ENCODE results near the gene TRIM8. TPM values are rescaled to one million over a fixed set of nuclear protein-coding genes. Genes with fewer than 3 reads are reported as not detected.

The TRIM8 gene
- total RNA-seq, 1 donor from 2014 or later, result 117 TPM

DNA sequence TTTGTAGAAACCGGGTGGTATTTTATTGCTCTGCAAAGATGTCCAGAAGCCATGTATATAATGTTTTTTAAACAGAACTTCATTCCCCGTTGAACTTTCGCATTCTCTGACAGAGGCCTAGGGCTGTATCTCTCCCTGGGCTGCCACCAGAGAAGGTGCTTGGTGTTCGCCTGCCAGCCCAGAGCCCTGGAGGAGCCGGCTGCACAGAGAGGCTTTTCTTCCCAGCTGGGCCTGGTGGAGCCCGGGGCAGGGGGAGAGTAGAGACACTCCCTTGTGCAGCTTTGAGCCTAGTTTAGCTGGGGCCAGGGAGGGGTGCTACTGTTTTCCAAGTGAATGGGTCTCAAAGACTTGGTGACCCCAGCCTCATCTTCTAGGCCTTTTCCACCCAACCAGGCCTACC is 13.6 kb upstream of the TRIM8 start:
- DNase-seq, result no peak

DNA sequence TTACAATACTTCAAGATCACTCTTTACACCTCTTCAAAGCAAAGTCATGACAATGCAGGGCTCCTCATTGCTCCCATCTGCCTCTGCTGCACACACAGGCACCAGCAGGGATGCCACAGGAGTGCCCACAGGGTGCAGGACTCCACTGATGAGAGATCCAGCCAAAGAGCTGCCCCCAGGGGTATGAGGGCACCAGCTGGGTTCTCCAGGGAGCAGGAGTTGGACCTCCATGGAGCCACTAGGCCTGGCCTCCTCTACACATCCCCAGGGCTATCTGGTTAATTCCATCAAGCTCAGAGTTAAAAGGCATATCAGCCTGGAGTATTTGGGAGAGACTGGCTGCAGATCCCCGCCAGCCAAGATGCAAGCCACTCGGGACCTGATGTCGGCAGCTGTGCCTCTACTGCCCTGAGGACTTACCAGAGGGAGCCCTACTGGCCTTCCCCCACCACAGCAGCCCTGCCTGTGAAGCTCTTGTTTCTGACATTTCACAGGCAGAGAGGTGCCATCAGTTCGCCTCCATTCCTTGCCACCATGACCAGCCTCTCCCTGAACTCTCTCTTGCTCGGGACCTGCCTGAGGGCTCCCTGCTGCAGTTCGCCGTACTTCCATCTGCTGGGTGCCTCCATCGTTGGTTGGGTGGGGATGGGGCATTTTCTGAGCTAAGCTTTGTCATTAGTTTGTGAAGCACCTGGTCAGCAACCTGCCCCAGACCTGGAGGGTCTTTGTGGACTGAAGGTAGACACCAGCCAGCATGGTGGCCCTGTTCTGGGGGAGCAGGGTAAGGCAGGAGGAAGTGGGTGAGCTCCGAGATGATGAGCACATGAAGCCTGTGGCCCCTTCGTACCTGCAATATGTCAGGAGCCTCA is 12.5 kb upstream of the TRIM8 start:
- ATAC-seq, result no peak
- intact Hi-C loops (cut with micrococcal nuclease), result no loop called here
- DNase-seq, result no peak

More for the DNA sequence above, 13.6 kb upstream of the TRIM8 start:
- no peak for ATAC-seq
- intact Hi-C loops (cut with micrococcal nuclease), result no loop called here

DNA sequence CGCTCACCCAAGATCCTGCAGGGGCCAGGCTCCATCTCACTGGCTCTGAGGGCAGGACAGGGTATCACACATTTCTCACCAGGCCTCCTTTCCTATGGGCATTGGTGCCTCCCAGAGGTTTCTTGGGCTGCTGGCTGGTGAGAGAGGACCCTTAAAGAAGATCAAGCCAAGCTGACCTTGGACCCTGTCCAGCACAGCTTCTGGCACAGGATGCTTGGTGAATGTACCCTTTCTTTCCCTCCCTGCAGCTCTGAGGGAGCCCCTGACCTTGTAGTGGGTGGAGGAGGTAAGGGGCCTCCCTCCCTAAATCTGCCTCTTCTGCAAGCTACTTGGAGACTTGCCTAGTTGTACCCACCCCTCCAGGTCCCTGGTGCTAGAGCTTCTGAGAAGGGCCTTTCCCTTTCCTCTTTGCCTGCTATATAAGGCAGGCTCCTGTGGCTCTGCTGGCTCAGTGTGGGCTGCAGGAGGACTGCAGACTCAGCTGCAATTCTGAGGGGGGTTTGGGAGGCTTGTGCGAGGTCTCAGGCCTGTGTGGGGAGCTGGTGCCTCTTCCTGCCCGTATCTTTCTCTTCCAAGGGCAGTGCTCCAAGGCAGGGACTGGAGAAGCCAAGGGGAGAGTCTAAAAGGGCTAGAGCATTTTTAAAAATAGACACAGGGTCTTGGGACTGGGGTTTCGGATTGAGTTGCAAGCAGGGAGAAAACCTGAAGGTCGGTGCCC is 11.7 kb upstream of the TRIM8 start:
- DNase-seq (peak; percentile 51), ATAC-seq (peak; percentile 56)

DNA sequence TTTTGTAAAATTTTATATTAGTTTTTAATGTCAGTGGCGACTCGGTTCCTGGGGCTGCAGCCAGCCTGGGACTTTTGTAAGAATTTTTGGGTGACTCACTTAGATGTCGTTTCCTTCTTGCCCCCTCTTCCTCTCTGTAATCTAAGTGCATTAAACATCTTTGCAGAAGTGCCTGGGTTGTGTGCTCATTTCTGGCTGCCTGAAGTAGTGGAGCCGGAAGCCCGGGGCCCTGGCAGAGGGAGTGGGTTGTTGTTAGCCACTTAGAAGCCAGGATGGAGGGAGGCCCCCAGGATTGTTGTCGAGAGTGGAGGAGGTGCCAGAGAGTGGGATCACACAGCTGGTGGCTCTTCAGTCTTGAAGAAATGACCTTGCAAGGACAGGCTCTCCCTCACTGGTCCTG is 11.0 kb upstream of the TRIM8 start:
- DNase-seq, result peak; percentile 49
- intact Hi-C loops (cut with micrococcal nuclease), result no loop called here
- peak; percentile 15 for ATAC-seq

More for the DNA sequence above, 11.7 kb upstream of the TRIM8 start:
- intact Hi-C loops (cut with micrococcal nuclease), result no loop called here

DNA sequence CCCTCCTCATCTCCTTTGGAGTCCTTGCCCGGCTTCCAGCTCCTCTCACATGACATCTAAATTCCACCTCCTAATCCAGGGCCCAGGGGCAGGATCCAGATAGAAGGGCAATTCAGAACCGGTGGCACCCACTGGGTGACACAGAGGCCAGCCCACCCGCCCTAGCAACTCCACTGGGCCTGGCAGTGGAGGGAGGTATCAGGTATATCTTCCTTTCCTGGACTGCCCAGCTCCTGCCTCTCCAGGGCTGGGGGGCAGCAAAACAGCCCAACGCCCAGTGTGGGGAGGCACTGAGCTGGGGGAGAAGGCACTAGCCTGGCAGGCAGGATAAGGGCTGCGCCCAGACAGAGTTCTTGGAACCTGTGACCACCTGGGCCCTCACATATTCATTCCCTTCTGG is 10.4 kb upstream of the TRIM8 start:
- intact Hi-C loops (cut with micrococcal nuclease), result no loop called here
- DNase-seq (peak; percentile 18), ATAC-seq (peak; percentile 6)

DNA sequence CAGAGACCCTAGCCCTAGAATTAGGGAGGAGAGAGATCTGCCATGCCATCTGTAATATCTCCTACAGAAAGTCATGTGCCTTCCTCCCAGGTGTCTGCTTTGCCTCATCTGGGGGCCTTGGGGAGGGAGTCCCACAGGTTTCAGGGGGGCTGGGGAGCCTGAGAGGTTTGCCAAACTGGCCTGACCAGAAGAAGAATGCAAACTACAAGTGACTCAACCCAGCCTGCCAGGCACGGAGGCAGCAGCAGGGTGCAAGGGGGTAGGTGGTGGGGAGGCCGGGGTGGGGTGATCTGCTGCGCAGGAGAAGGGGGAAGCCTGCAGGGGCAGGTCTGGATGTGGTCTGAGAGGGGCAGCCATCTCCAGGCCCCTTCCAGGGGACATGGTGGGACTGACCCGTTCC is 9.6 kb upstream of the TRIM8 start:
- intact Hi-C loops (cut with micrococcal nuclease), result no loop called here
- no peak for ATAC-seq
- peak; percentile 14 for DNase-seq

DNA sequence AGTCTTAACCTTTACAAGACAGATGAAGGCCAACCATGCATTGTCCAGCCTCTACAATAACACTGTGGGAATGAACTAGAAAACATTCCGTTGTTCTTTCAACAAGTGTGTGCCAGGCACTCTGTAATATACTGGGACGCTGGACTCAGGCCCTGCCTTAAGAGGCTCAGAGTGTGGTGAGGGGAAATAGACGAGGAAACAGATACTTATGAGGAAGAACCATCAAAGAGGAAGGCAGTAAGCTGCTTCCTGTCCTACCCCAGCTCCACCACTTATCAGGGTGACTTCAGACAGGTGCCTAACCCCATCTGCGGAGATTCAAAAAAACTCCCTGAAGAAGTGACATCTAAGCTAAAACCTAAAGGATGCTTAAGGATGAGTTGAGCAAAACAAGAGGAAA is 8.9 kb upstream of the TRIM8 start:
- peak; percentile 3 for DNase-seq
- ATAC-seq, result no peak

DNA sequence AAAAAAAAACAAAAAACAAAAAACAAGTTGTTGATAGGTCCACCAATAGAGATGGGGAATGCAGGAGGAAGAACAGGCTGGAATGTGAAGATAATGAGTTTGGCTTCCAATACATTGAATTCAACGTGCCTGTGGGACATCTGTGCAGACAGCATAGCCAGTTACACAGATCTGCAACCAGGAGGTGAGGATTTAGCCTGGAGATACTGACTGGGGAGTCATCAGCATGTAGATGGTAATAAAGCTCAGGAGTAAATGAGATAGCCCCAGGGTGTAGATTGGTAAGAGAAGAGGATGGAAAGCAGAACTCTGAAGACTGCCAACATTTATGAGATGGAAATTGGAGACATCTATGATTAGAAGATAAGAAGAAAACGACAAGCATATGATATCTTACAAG is 4.7 kb upstream of the TRIM8 start:
- intact Hi-C loops (cut with micrococcal nuclease), result no loop called here
- ATAC-seq (no peak), DNase-seq (no peak)

More for the DNA sequence above, 8.9 kb upstream of the TRIM8 start:
- intact Hi-C loops (cut with micrococcal nuclease), result no loop called here

DNA sequence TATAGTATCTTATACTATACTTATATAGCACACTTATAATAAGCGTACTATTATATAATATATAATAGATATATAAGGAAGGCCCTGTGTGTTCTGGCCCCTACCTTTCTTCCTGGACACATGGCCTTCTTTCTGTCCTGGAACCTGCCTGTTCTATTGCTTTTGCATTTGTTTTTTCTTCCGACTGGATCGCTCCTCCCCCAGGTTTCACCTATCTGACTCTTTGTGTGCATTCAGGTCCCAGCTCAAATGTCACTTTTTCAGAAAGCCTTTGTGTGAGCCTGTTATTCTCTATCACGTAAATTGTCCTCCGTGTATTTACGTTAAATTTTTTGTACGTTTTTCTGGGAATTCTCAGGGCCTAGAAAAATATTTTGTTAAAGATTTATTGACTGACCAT is 2.9 kb upstream of the TRIM8 start:
- no peak for ATAC-seq
- DNase-seq, result no peak
- intact Hi-C loops (cut with micrococcal nuclease), result no loop called here

DNA sequence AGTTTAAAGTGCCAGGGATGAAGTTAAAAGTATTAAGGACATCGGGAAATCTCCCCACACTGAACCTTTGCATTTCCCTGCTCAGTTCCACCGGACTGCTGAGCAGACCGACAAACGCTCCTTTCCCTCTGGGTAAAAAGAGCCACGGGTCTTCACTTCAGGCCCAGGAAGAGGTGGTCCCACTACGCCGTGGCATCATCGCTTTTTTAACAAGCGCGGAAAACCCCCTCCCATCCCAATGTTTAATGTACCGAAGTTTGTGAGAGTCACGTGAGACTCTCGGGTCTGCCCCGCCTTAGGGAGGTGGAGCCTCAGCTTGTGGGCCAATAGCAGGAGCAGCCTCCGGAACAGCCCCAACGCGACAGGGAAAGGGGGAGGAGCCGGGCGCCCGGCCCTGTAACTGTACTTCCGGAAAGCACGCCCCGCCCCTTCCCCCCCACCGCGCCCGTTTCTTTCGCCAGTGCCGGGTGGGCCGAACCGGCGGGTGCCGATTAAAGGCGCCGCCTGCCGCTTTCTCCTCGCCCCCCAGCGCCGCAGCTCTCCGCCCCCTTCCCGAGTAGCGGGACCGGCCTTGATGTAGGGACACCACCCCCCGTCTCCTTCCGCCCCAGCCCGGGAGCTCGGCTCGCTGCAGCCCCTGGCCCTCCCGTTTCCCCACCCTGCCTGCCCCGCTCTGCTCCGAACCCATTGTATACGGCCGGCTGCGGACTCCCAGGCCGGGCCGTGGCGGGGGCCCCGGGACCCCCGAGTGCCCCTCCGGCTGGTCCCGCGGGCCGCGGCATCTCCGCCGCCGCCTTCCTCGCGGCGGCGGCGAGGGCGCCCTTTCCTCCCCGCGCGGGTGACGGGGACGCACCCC is 2.2 kb upstream of the TRIM8 start:
- intact Hi-C loops (cut with micrococcal nuclease), result no loop called here
- ATAC-seq, result peak; percentile 70
- peak; percentile 99 for DNase-seq

DNA sequence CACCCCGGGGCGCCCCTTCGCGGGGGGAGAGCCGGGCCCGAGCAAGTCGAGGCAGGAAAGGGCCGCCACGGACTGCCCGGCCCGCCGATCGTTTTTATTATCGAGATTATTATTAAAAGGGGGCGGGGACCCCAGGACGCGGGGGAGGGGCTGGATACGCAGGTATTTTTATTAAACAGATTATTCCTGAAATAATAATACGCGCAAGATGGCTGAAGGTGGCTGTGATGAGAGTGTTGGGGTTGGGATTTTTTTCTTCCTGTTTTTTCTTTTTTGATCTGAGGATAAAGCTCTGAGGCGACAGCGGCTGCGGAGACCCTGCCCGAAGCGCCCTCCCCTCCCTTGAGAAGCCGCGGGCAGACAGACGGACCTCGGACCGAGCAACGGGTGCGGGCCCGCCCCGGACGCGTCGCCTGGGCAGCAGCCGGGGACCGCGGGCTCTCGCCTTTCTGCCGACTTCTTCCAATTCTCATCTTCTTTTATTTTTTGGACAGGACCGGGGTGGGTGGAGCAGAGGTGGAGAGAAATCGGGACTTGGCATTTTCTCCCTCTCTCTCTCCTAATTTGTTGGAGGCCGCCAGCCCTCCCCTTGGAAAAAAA is 1.4 kb upstream of the TRIM8 start:
- intact Hi-C loops (cut with micrococcal nuclease), result no loop called here
- ATAC-seq (peak; percentile 1), DNase-seq (peak; percentile 82)

DNA sequence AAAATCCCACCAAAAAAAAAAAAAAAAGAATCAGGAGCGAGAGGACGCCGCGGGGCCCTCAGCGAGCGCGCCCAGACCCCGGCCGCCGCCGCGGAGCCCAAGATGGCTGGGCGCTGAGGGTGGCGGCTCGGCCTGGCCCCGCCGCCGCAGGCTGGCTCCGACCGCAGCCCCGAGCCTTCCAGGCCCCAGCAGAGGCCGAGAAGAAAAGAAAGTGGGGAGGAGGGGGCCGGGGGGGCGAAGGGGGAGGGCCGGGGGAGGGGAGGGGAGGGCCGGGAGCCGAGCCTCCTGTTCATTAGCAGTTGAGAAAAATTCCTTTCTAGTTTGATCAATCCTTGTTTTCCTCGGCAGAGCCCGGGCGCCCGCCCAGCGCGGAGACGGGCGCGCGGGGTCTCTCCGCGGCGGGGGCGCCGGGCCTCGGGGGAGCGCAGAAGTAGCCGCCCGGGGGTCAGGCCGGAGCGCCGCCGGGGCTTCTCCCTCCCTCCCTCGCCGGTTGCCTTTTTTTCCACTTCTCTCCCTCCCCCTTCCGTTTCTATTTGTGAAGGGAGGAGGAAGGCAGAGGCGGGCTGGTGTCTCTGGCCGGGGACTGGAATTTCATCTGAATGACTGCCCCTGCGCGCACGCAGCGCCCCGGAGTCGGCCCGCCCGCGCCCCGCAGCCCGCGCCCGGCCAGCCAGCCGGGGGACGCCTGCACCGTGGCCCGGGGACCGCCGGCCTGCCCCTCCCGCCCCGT is 778 bp upstream of the TRIM8 start:
- ATAC-seq (peak; percentile 16), DNase-seq (peak; percentile 82)
- intact Hi-C loops (cut with micrococcal nuclease), result no loop called here

DNA sequence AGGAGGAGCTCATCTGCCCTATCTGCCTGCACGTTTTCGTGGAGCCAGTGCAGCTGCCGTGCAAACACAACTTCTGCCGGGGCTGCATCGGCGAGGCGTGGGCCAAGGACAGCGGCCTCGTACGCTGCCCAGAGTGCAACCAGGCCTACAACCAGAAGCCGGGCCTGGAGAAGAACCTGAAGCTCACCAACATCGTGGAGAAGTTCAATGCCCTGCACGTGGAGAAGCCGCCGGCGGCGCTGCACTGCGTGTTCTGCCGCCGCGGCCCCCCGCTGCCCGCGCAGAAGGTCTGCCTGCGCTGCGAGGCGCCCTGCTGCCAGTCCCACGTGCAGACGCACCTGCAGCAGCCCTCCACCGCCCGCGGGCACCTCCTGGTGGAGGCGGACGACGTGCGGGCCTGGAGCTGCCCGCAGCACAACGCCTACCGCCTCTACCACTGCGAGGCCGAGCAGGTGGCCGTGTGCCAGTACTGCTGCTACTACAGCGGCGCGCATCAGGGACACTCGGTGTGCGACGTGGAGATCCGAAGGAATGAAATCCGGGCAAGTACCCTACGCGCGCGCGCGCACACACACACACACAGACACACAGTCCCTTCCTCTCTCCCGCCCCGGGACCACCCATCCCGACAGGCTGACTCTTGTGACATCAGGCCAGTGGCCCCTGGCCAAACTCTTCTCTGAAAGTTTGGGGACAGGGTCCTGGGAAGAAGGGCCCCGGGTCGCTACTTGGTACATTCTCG is 538 bp downstream of the TRIM8 start:
- intact Hi-C loops (cut with micrococcal nuclease), result no loop called here
- DNase-seq (peak; percentile 93), ATAC-seq (peak; percentile 29)

DNA sequence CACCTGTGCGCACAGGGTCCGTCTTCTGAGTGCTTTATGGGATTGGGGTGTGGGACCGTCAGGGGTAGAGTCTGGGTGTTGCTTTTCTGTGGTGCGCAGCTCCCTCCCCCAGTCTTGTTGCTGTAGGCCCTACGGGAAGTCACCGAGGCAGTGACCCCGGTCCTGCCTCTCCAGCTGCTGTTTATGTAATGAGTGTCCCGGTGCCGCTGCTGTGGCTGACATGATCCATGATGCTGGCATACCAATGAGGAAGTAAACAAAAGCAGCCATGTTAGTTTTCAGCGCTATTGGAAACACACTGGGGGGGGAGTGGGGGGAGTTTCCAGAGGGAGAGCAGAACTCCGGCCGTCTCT is 1.1 kb downstream of the TRIM8 start:
- ATAC-seq (peak; percentile 14), DNase-seq (peak; percentile 83)
- intact Hi-C loops (cut with micrococcal nuclease), result no loop called here

DNA sequence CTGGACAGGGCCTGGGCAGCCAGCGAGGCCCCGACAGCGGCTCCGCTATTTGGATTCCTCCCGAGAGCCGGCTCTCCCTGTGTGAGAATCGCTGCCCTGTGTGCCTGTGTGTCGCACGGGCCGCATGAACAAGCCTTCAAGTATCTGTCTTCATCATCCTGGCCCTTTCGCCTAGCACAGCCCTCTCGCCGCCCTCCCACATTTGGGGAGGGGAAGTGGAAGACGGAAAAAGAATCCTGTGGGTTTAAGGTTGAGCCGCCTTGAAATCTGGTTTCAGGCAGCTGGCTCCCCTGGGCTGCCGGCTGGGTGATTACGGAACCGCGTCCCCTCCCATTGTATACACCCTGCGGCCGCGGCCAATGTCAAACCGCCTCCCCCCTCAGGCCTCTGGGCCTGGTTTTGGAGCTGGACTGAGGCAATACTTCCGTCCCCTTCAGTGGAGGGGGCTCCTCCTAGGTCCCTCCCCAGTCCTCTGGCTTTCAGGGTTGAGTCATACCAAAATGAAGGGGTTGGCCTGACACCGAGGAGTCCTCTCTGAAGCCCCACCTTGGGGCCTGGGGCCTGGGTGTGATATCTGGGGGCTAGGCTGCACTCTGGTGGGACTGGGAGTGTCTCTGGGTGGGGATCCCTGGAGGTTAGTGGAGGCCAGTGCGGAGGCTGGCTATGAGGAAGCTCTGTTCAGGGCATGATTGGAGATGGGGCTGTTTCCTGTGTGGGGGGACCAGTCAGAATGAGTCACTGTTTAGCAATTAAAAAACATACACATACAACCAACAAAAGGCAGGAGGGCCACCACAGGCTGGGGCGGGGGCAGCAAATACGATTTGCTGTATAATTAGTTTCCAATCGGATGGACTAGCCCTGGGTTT is 1.7 kb downstream of the TRIM8 start:
- peak; percentile 53 for ATAC-seq
- intact Hi-C loops (cut with micrococcal nuclease), result no loop called here
- DNase-seq, result peak; percentile 92

DNA sequence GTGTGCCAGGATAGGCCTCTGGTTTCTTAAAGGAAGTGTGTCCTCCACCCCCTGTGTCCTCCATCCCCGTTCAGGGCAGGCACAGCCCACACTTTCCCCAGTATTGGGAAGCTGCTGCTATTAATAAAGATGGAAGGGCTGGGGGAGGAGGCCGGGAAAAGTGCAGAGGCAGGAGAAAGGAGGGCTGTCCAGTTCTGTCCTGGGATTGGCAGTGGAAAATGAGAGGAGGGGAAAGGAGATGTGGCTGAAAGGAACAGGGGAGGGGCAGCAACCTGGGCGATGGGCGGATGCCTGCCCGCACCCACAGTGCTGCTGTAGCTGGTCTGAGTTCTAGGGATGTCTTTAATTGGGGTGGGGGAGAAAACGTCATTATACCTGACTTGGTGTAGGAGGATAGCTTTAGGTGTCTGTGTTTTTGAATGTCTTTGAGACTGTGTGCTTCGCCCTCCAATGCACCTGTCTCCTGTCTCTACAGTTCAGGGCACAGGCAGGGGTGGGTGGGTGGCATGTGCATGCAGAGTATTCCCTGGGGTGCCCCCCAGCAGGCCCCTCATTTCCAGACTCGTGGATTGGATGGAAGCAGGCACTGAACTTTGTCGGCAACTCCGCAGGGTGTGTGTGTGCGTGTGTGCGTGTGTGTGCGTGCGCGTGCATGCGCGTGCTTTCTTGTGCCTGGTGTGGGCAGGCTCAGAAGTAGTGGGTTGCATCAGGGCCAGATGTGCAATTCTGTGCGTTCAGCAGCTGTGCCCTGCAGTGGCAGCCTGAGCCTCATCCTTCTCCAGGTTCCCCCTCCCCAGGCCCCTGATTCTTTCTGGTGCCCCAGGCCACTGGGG is 2.5 kb downstream of the TRIM8 start:
- DNase-seq, result peak; percentile 62
- peak; percentile 14 for ATAC-seq
- intact Hi-C loops (cut with micrococcal nuclease), result no loop called here

All from left ventricle myocardium superior (tissue), 1 donor.